IMR-90 (cell line): ENCODE data around the gene ZNF608. TPM values are rescaled to one million over a fixed set of nuclear protein-coding genes. Genes with fewer than 3 reads are reported as not detected.

Source experiments
- ATAC-seq: fragments of 200-7000 bp; cut with Tn5 transposase; 2 replicates; pipeline ENCODE4 v1.9.1; 2020; ENCODE audit warnings: low read depth, mild to moderate bottlenecking, moderate library complexity
- BruUV-seq: library from RNA; stranded (reverse); fragments of 400-500 nt; replicated peaks from 2 replicates; lab custom pipeline; 2021; lab: Mats Ljungman, UMichigan
- CTCF ChIA-PET: fragments of 300-600 bp; formaldehyde crosslinking; extraction: SDS; loops from one replicate; lab custom pipeline; 2021; ENCODE audit warnings: antibody characterized with exemption; lab: Yijun Ruan, JAX
- POLR2A ChIA-PET: fragments of 300-600 bp; sonication (Branson Sonifier 250); formaldehyde crosslinking; loops from one replicate; lab custom pipeline; 2022; ENCODE audit warnings: antibody characterized with exemption; ENCODE audit not compliant: unreplicated experiment; lab: Charles Lee
- DNase-seq: peaks from one replicate; pipeline ENCODE4 v3.0.0; 2013
- H2AFZ ChIP-seq: replicated peaks from 2 replicates; pipeline ENCODE3; 2013; ENCODE audit warnings: low read length, mild to moderate bottlenecking; ENCODE audit not compliant: poor library complexity
- H2AK5ac ChIP-seq: 2 replicates; pipeline ENCODE4 v1.6.1; 2013; ENCODE audit warnings: low read depth, low read length, inconsistent platforms
- H2AK9ac ChIP-seq: replicated peaks from 2 replicates; pipeline ENCODE3; 2013; ENCODE audit warnings: mild to moderate bottlenecking, low read depth, low read length, moderate library complexity; ENCODE audit not compliant: poor library complexity
- H2BK120ac ChIP-seq: 2 replicates; pipeline ENCODE4 v1.6.1; 2013; ENCODE audit warnings: low read depth, low read length, inconsistent platforms
- H2BK15ac ChIP-seq: 3 replicates; pipeline ENCODE4 v1.6.1; 2013; ENCODE audit warnings: low read depth, low read length, inconsistent platforms
- H2BK20ac ChIP-seq: 2 replicates; pipeline ENCODE4 v1.6.1; 2013; ENCODE audit warnings: low read depth, mild to moderate bottlenecking, inconsistent platforms, low read length, moderate library complexity
- H2BK5ac ChIP-seq: 2 replicates; pipeline ENCODE4 v1.6.1; 2013; ENCODE audit warnings: mild to moderate bottlenecking, low read depth, low read length, inconsistent platforms; ENCODE audit not compliant: poor library complexity, severe bottlenecking
- H3K14ac ChIP-seq: replicated peaks from 2 replicates; pipeline ENCODE4 v1.6.1; 2013; ENCODE audit warnings: low read depth, low read length, inconsistent platforms
- H3K18ac ChIP-seq: 2 replicates; pipeline ENCODE4 v1.6.1; 2013; ENCODE audit warnings: low read depth, low read length, control low read depth
- H3K23ac ChIP-seq: 2 replicates; pipeline ENCODE4 v1.6.1; 2013; ENCODE audit warnings: low read depth, low read length, inconsistent platforms
- H3K27ac ChIP-seq: 2 replicates; pipeline ENCODE4 v1.5.1; 2013; ENCODE audit warnings: mild to moderate bottlenecking, control low read depth, low read length; ENCODE audit not compliant: insufficient read depth
- H3K27me3 ChIP-seq: 2 replicates; pipeline ENCODE4 v1.6.1; 2013; ENCODE audit warnings: low read length; ENCODE audit not compliant: control insufficient read depth, insufficient read depth
- H3K36me3 ChIP-seq: 2 replicates; pipeline ENCODE4 v1.6.1; 2013; ENCODE audit warnings: low read length, mixed read lengths; ENCODE audit not compliant: control insufficient read depth, insufficient read depth
- H3K4ac ChIP-seq: 2 replicates; pipeline ENCODE4 v1.6.1; 2013; ENCODE audit warnings: low read depth, low read length, inconsistent platforms
- H3K4me1 ChIP-seq: 2 replicates; pipeline ENCODE4 v1.6.1; 2013; ENCODE audit warnings: low read length, mixed read lengths; ENCODE audit not compliant: control insufficient read depth, insufficient read depth
- H3K4me2 ChIP-seq: 2 replicates; pipeline ENCODE4 v1.6.1; 2013; ENCODE audit warnings: low read depth, mild to moderate bottlenecking, control low read depth, low read length, moderate library complexity
- H3K4me3 ChIP-seq: 2 replicates; pipeline ENCODE4 v1.5.1; 2013; ENCODE audit warnings: low read depth, mild to moderate bottlenecking, control low read depth, low read length, moderate library complexity; ENCODE audit not compliant: insufficient read depth
- H3K56ac ChIP-seq: 2 replicates; pipeline ENCODE4 v1.6.1; 2013; ENCODE audit warnings: low read length, inconsistent platforms; ENCODE audit not compliant: insufficient read depth; ENCODE audit errors: extremely low read depth
- H3K79me1 ChIP-seq, 2 experiments: 2 replicates each; pipeline ENCODE4 v1.6.1; 2013; ENCODE audit warnings: low read length in 2 of 2, inconsistent platforms in 1 of 2, low read depth in 1 of 2
- H3K9ac ChIP-seq: 2 replicates; pipeline ENCODE4 v1.6.1; 2013; ENCODE audit warnings: low read depth, low read length, control low read depth
- H3K9me1 ChIP-seq: 2 replicates; pipeline ENCODE4 v1.6.1; 2013; ENCODE audit warnings: low read length, inconsistent platforms; ENCODE audit not compliant: insufficient read depth
- H3K9me3 ChIP-seq: 2 replicates; pipeline ENCODE4 v1.6.1; 2013; ENCODE audit warnings: low read length; ENCODE audit not compliant: control insufficient read depth, insufficient read depth
- H4K20me1 ChIP-seq: 2 replicates; pipeline ENCODE4 v1.6.1; 2013; ENCODE audit warnings: low read length, inconsistent platforms; ENCODE audit not compliant: insufficient read depth
- H4K5ac ChIP-seq: 2 replicates; pipeline ENCODE4 v1.6.1; 2013; ENCODE audit warnings: mild to moderate bottlenecking, low read depth, low read length, control low read depth
- H4K8ac ChIP-seq, 2 experiments: 2 replicates each; pipeline ENCODE4 v1.6.1; 2013; ENCODE audit warnings: low read depth in 2 of 2, low read length in 2 of 2, control low read depth in 1 of 2, inconsistent platforms in 1 of 2
- H4K91ac ChIP-seq: 2 replicates; pipeline ENCODE4 v1.6.1; 2013; ENCODE audit warnings: low read depth, low read length, inconsistent platforms; ENCODE audit not compliant: insufficient read depth
- BHLHE40 ChIP-seq: fragments of 150-350 bp; IDR thresholded peaks from 2 replicates; pipeline ENCODE4 v1.6.1; 2016; ENCODE audit warnings: mild to moderate bottlenecking, low read depth, low read length
- CHD1 ChIP-seq: IDR thresholded peaks from 2 replicates; pipeline ENCODE4 v1.6.1; 2012; ENCODE audit warnings: low read depth, low read length, improper control_type of control experiment
- FOS ChIP-seq: fragments of 150-350 bp; IDR thresholded peaks from 2 replicates; pipeline ENCODE4 v1.6.1; 2016; ENCODE audit warnings: low read depth, low read length
- MAFK ChIP-seq: IDR thresholded peaks from 2 replicates; pipeline ENCODE4 v1.6.1; 2012; ENCODE audit warnings: low read depth, low read length, improper control_type of control experiment
- MAZ ChIP-seq: IDR thresholded peaks from 2 replicates; pipeline ENCODE4 v1.6.1; 2012; ENCODE audit warnings: low read depth, mild to moderate bottlenecking, low read length, improper control_type of control experiment, moderate library complexity, borderline replicate concordance
- MXI1 ChIP-seq: IDR thresholded peaks from 2 replicates; pipeline ENCODE4 v1.6.1; 2012; ENCODE audit warnings: low read depth, mild to moderate bottlenecking, low read length, moderate library complexity, borderline replicate concordance
- NFE2L2 ChIP-seq: fragments of 150-350 bp; IDR thresholded peaks from 2 replicates; pipeline ENCODE4 v1.6.1; 2016; ENCODE audit warnings: low read depth, mild to moderate bottlenecking, low read length
- POLR2A ChIP-seq: IDR thresholded peaks from 2 replicates; pipeline ENCODE4 v1.6.1; 2012; ENCODE audit warnings: mild to moderate bottlenecking, low read depth, low read length
- RAD21 ChIP-seq: IDR thresholded peaks from 2 replicates; pipeline ENCODE4 v1.6.1; 2012; ENCODE audit warnings: low read length, improper control_type of control experiment
- RCOR1 ChIP-seq: IDR thresholded peaks from 2 replicates; pipeline ENCODE4 v1.6.1; 2012; ENCODE audit warnings: mild to moderate bottlenecking, low read length, improper control_type of control experiment; ENCODE audit not compliant: insufficient replicate concordance
- WGBS, 2 experiments: methylation state at CpG; one replicate each; pipeline versions ENCODE4 v1.1.5 to v1.1.7; 2013; ENCODE audit warnings: missing lambda C conversion rate in 2 of 2; ENCODE audit not compliant: insufficient read length in 1 of 2; ENCODE audit errors: extremely low coverage in 2 of 2; 5-methylcytosine and 5-hydroxymethylcytosine counted together
- dilution Hi-C: fragments of 300-500 bp; cut with HindIII; formaldehyde crosslinking; loops from one replicate; pipeline ENCODE4 v1.14.3; 2018; ENCODE audit warnings: low sequenced_read_pairs; ENCODE audit not compliant: unreplicated experiment
- in situ Hi-C: fragments of 300-500 bp; cut with MboI; formaldehyde crosslinking; loops from 3 replicates; pipeline ENCODE4 v1.14.3; 2019; ENCODE audit warnings: low sequenced_read_pairs, inconsistent platforms, mixed read lengths
- intact Hi-C: fragments of 100-400 bp; cut with micrococcal nuclease; formaldehyde crosslinking; loops from 2 replicates; pipeline ENCODE4 v1.10.0; 2022
- polyA plus RNA-seq, 3 experiments: library from polyadenylated mRNA; depleted of rRNA; stranded (reverse); fragments of >200 nt; gene quantifications; 2 replicates each; pipeline ENCODE4 v1.2.3, GENCODE V29; 2012; ENCODE audit warnings: low replicate concordance in 1 of 3
- total RNA-seq: library from RNA; depleted of rRNA; stranded (reverse); fragments of >200 nt; gene quantifications from 2 replicates; pipeline ENCODE4 v1.2.3, GENCODE V29; 2012

ZNF608 gene
- total and polyA plus RNA-seq, 2 of the 4 experiments (the other 2 are of a cell fraction), result 9.8 to 15.1 TPM

GRCh38 chr5:124706729-124707361, 39.6 kb downstream of the ZNF608 start:
- DNase-seq (peak; percentile 58), ATAC-seq (peak; percentile 69)
- CTCF ChIA-PET, result interaction anchor here (1.2 to 1.4 kb wide), 2 partner anchors 30 to 31 kb away, joined by 3 to 4 read pairs; no protein-coding TSS in a partner anchor
- H3K4me3 ChIP-seq, result no peak overlapping the region
- BruUV-seq, result no TSS peak
- no peaks in the 10 kb centered on the region for H3K27me3 ChIP-seq
- no peak overlapping the region for H3K9ac ChIP-seq
- peaks cover 9% of the 10 kb centered on the region; the same call in 1 of the 2 replicates for H3K4me1 ChIP-seq
- H2AFZ ChIP-seq, result no peak overlapping the region
- H2BK5ac ChIP-seq, result no peak overlapping the region
- intact Hi-C loops, result no loop called here
- H4K5ac ChIP-seq, result peak overlapping the region; percentile 16; the same call in 1 of the 2 replicates
- H3K18ac ChIP-seq, result peak overlapping the region; percentile 39; the same call in 1 of the 2 replicates
- 32% methylated on average over 6 of the region's 13 CpGs; no CpG with 5 or more reads in 1 of the 2 experiments for WGBS, 2 experiments
- dilution Hi-C loops, result no loop called here
- 0 out of 2 replicates have a peak, but pooled peaks cover 12% of the 10 kb centered on the region for H4K20me1 ChIP-seq
- H2AK9ac ChIP-seq, result no peak overlapping the region
- H3K23ac ChIP-seq, result no peak overlapping the region
- H3K9me1 ChIP-seq, result peaks cover 8% of the 10 kb centered on the region; the same call in 1 of the 2 replicates
- peaks cover 25 to 46% of the 10 kb centered on the region in 2 experiments for H3K79me1 ChIP-seq
- H3K4ac ChIP-seq, result peak overlapping the region; percentile 8; the same call in 1 of the 2 replicates
- POLR2A ChIA-PET, result no interaction called here
- no peak overlapping the region for H2BK120ac ChIP-seq
- 0 out of 3 replicates have a peak overlapping the region, but pooled peaks have one; percentile 43 for H2BK15ac ChIP-seq
- peak overlapping the region; percentile 43 for H3K4me2 ChIP-seq
- 0 out of 2 replicates have a peak overlapping the region, but pooled peaks have one; percentile 1 for H3K27ac ChIP-seq
- peaks cover under 1% of the 10 kb centered on the region; the same call in 1 of the 2 replicates for H3K36me3 ChIP-seq
- in situ Hi-C loops, result no loop called here
- H4K91ac ChIP-seq, result no peak overlapping the region
- TF ChIP-seq MAFK (no peak), FOS (no peak), POLR2A (no peak), BHLHE40 (no peak), MAZ (no peak), RAD21 (no peak), NFE2L2 (no peak), RCOR1 (no peak), MXI1 (no peak), CHD1 (no peak)
- H3K9me3 ChIP-seq, result no peaks in the 10 kb centered on the region
- peak overlapping the region; percentile 8; the same call in 1 of the 2 replicates for H2BK20ac ChIP-seq
- peak overlapping the region; percentile 61; the same call in 1 of the 2 replicates for H2AK5ac ChIP-seq
- H3K56ac ChIP-seq, result no peak overlapping the region
- H4K8ac ChIP-seq, result no peak overlapping the region; a peak in 1 of 4 replicates
- H3K14ac ChIP-seq, result 0 out of 2 replicates have a peak overlapping the region, but pooled peaks have one; percentile 11
